Cerebellar cortex (tissue), 1 donor: ENCODE measurements around the gene KSR2.
A peak's percentile ranks its signal among the peaks of the same experiment; 100 is the strongest.

Experiments
- DNase-seq: peaks from one replicate; pipeline ENCODE4 v3.0.0-alpha.2; 2015; ENCODE audit warnings: low spot score

KSR2 gene

GRCh38 chr12:117526757-117527478 lies 441.9 kb downstream of the KSR2 start:
- DNase-seq, result no peak

GRCh38 chr12:117525766-117526165 lies 443.0 kb downstream of the KSR2 start:
- no peak for DNase-seq

GRCh38 chr12:117524806-117525205 lies 444.0 kb downstream of the KSR2 start:
- DNase-seq, result no peak

- no peak for DNase-seq
These were observed 444.8 kb downstream of the KSR2 start for GRCh38 chr12:117523971-117524370.

GRCh38 chr12:117522559-117522958 lies 446.2 kb downstream of the KSR2 start:
- DNase-seq, result no peak

- DNase-seq, result no peak
These were observed 446.9 kb downstream of the KSR2 start for GRCh38 chr12:117521867-117522266.

GRCh38 chr12:117521346-117521745 lies 447.4 kb downstream of the KSR2 start:
- no peak for DNase-seq

GRCh38 chr12:117518594-117519270 lies 450.1 kb downstream of the KSR2 start:
- DNase-seq, result peak; percentile 97

- DNase-seq, result no peak
These were observed 451.5 kb downstream of the KSR2 start for GRCh38 chr12:117517219-117517739.

GRCh38 chr12:117516034-117516433 lies 452.8 kb downstream of the KSR2 start:
- DNase-seq, result no peak

- peak; percentile 97 for DNase-seq
These were observed 454.8 kb downstream of the KSR2 start for GRCh38 chr12:117514016-117514415.

- DNase-seq, result peak; percentile 82
These were observed 455.4 kb downstream of the KSR2 start for GRCh38 chr12:117513353-117513752.

GRCh38 chr12:117508468-117508867 lies 460.3 kb downstream of the KSR2 start:
- no peak for DNase-seq

GRCh38 chr12:117507548-117507947 lies 461.2 kb downstream of the KSR2 start:
- no peak for DNase-seq

GRCh38 chr12:117506333-117506732 lies 462.5 kb downstream of the KSR2 start:
- DNase-seq, result no peak

- DNase-seq, result no peak
These were observed 466.2 kb downstream of the KSR2 start for GRCh38 chr12:117502633-117503032.

- no peak for DNase-seq
These were observed 466.6 kb downstream of the KSR2 start for GRCh38 chr12:117502233-117502632.

GRCh38 chr12:117501076-117501869 lies 467.5 kb downstream of the KSR2 start:
- DNase-seq, result no peak

- DNase-seq, result no peak
These were observed 468.9 kb downstream of the KSR2 start for GRCh38 chr12:117499759-117500485.

GRCh38 chr12:117498880-117499279 lies 469.9 kb downstream of the KSR2 start:
- no peak for DNase-seq

- DNase-seq, result no peak
These were observed 470.5 kb downstream of the KSR2 start for GRCh38 chr12:117498256-117498655.

- DNase-seq, result no peak
These were observed 471.4 kb downstream of the KSR2 start for GRCh38 chr12:117497407-117497806.
